ENCODE data around the gene ATP9A.
A peak's percentile ranks its signal among the peaks of the same experiment; 100 is the strongest.

The ATP9A gene

GRCh38 chr20:51584737-51585136 lies 183.5 kb downstream of the ATP9A start:
- H3K79me2 ChIP-seq (ENCODE audit: control insufficient read depth, low read length): no peaks in the 10 kb centered on the region
- H3K4me1 ChIP-seq (ENCODE audit: control insufficient read depth, low read length): peaks cover 60% of the 10 kb centered on the region
- TF ChIP-seq EZH2phosphoT487 (IDR thresholded peaks at IDR 0.05; ENCODE audit: borderline replicate concordance, low read length): no peak
- TF ChIP-seq, protein P1, sequence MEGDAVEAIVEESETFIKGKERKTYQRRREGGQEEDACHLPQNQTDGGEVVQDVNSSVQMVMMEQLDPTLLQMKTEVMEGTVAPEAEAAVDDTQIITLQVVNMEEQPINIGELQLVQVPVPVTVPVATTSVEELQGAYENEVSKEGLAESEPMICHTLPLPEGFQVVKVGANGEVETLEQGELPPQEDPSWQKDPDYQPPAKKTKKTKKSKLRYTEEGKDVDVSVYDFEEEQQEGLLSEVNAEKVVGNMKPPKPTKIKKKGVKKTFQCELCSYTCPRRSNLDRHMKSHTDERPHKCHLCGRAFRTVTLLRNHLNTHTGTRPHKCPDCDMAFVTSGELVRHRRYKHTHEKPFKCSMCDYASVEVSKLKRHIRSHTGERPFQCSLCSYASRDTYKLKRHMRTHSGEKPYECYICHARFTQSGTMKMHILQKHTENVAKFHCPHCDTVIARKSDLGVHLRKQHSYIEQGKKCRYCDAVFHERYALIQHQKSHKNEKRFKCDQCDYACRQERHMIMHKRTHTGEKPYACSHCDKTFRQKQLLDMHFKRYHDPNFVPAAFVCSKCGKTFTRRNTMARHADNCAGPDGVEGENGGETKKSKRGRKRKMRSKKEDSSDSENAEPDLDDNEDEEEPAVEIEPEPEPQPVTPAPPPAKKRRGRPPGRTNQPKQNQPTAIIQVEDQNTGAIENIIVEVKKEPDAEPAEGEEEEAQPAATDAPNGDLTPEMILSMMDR (IDR thresholded peaks at IDR 0.05; ENCODE audit: low read depth, low read length, poor library complexity, severe bottlenecking): no peak
- no peak overlapping the region for H3K27ac ChIP-seq (ENCODE audit: low read depth, low read length)
- H3K9me2 ChIP-seq (replicated peaks; ENCODE audit: control insufficient read depth, low read length): no peaks in the 10 kb centered on the region
- no peaks in the 10 kb centered on the region; the same call in 1 of the 2 replicates for H3K36me3 ChIP-seq (ENCODE audit: control insufficient read depth, low read length)
- H3K27me3 ChIP-seq (ENCODE audit: control insufficient read depth, low read length): no peaks in the 10 kb centered on the region
- peaks cover 4% of the 10 kb centered on the region; the same call in 1 of the 2 replicates for H3F3A ChIP-seq (ENCODE audit: control insufficient read depth, insufficient read depth)
- H3K4me2 ChIP-seq (ENCODE audit: low read length): peak overlapping the region; percentile 20
- peaks cover 6% of the 10 kb centered on the region for H3K9me3 ChIP-seq (ENCODE audit: control insufficient read depth, insufficient read depth, low read length)
- H4K20me1 ChIP-seq (ENCODE audit: control insufficient read depth, insufficient read depth, low read depth, low read length): no peaks in the 10 kb centered on the region
- H3K4me3 ChIP-seq (ENCODE audit: low read length): no peak overlapping the region; the same call in 1 of the 2 replicates

DNA sequence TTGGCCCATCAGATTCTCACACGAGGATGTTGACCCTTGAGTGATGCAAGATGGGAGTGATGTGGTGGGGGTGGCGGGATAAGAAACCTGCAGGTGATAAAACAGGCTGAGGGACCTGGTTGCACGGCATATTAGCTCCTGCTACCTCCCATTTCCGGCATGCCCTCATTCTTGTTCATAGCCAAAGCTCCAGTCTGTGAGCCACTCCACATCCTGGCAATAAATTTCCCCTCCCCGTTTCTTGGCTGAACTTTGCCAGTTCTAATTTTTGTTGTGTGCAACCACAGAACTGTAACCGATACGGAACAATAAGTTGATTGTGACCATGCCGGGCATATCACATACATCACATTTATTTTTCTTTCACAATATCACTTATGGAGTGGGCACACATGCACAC lies 184.1 kb downstream of the ATP9A start:
- no peaks in the 10 kb centered on the region for H3K9me2 ChIP-seq (replicated peaks; ENCODE audit: control insufficient read depth, low read length)

GRCh38 chr20:51583499-51583898 lies 184.7 kb downstream of the ATP9A start:
- no peak for TF ChIP-seq EZH2phosphoT487 (IDR thresholded peaks at IDR 0.05; ENCODE audit: borderline replicate concordance, low read length)
- TF ChIP-seq, protein P1 (IDR thresholded peaks at IDR 0.05; ENCODE audit: low read depth, low read length, poor library complexity, severe bottlenecking): no peak
- Histone ChIP-seq H3F3A (ENCODE audit: control insufficient read depth, insufficient read depth) (peaks cover 4% of the 10 kb centered on the region; the same call in 1 of the 2 replicates), H3K4me3 (ENCODE audit: low read length) (no peak overlapping the region), H3K9me2 (replicated peaks; ENCODE audit: control insufficient read depth, low read length) (no peaks in the 10 kb centered on the region), H4K20me1 (ENCODE audit: control insufficient read depth, insufficient read depth, low read depth, low read length) (no peaks in the 10 kb centered on the region), H3K27ac (ENCODE audit: low read depth, low read length) (no peak overlapping the region), H3K27me3 (ENCODE audit: control insufficient read depth, low read length) (no peaks in the 10 kb centered on the region), H3K79me2 (ENCODE audit: control insufficient read depth, low read length) (no peaks in the 10 kb centered on the region), H3K9me3 (ENCODE audit: control insufficient read depth, insufficient read depth, low read length) (peaks cover 6% of the 10 kb centered on the region), H3K4me2 (ENCODE audit: low read length) (no peak overlapping the region), H3K4me1 (ENCODE audit: control insufficient read depth, low read length) (peaks cover 56% of the 10 kb centered on the region), H3K36me3 (ENCODE audit: control insufficient read depth, low read length) (no peaks in the 10 kb centered on the region; the same call in 1 of the 2 replicates)

More for the DNA sequence above, 184.1 kb downstream of the ATP9A start:
- Histone ChIP-seq H3K4me2 (ENCODE audit: low read length) (no peak overlapping the region), H3K4me1 (ENCODE audit: control insufficient read depth, low read length) (peaks cover 60% of the 10 kb centered on the region), H3K27me3 (ENCODE audit: control insufficient read depth, low read length) (no peaks in the 10 kb centered on the region), H4K20me1 (ENCODE audit: control insufficient read depth, insufficient read depth, low read depth, low read length) (no peaks in the 10 kb centered on the region), H3K9me3 (ENCODE audit: control insufficient read depth, insufficient read depth, low read length) (peaks cover 6% of the 10 kb centered on the region), H3K36me3 (ENCODE audit: control insufficient read depth, low read length) (no peaks in the 10 kb centered on the region; the same call in 1 of the 2 replicates), H3F3A (ENCODE audit: control insufficient read depth, insufficient read depth) (peaks cover 4% of the 10 kb centered on the region; the same call in 1 of the 2 replicates), H3K4me3 (ENCODE audit: low read length) (no peak overlapping the region), H3K79me2 (ENCODE audit: control insufficient read depth, low read length) (no peaks in the 10 kb centered on the region), H3K27ac (ENCODE audit: low read depth, low read length) (no peak overlapping the region)
- TF ChIP-seq EZH2phosphoT487 (IDR thresholded peaks at IDR 0.05; ENCODE audit: borderline replicate concordance, low read length): no peak

DNA sequence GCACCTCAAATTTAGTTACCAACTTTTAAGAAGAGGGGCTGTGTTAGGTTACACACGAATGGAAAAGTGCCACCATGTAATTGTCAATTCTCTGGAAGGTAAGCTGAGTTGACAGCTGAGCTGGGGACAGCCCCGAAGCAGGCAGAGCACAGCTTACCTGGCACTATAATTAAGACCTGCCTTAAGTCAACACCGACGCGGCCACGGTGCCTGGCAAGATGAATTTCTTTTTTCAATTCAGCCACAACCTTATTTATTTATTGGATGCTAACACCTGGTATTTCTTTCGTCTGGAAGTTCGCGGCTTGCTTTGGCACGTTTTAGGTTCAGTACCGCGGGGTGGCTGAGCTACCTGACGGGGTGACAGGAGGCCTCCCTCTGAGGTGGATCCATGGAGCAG lies 185.1 kb downstream of the ATP9A start:
- H4K20me1 ChIP-seq (ENCODE audit: control insufficient read depth, insufficient read depth, low read depth, low read length): no peaks in the 10 kb centered on the region

More for the DNA sequence above, 185.1 kb downstream of the ATP9A start:
- Histone ChIP-seq H3K36me3 (ENCODE audit: control insufficient read depth, low read length) (no peaks in the 10 kb centered on the region; the same call in 1 of the 2 replicates), H3K27me3 (ENCODE audit: control insufficient read depth, low read length) (no peaks in the 10 kb centered on the region), H3K9me3 (ENCODE audit: control insufficient read depth, insufficient read depth, low read length) (peaks cover 6% of the 10 kb centered on the region), H3F3A (ENCODE audit: control insufficient read depth, insufficient read depth) (peaks cover 4% of the 10 kb centered on the region; the same call in 1 of the 2 replicates), H3K4me3 (ENCODE audit: low read length) (no peak overlapping the region), H3K79me2 (ENCODE audit: control insufficient read depth, low read length) (no peaks in the 10 kb centered on the region), H3K4me2 (ENCODE audit: low read length) (no peak overlapping the region), H3K27ac (ENCODE audit: low read depth, low read length) (no peak overlapping the region), H3K9me2 (replicated peaks; ENCODE audit: control insufficient read depth, low read length) (no peaks in the 10 kb centered on the region), H3K4me1 (ENCODE audit: control insufficient read depth, low read length) (peaks cover 52% of the 10 kb centered on the region)
- TF ChIP-seq, protein P1 (IDR thresholded peaks at IDR 0.05; ENCODE audit: low read depth, low read length, poor library complexity, severe bottlenecking): no peak

All from DOHH2 (cell line).